GM19351 (cell line): Measurements from ENCODE around the gene TEKT3.

Experiments used
- ATAC-seq: cut with Tn5 transposase; IDR thresholded peaks from one replicate; pipeline ENCODE4 v1.9.1; 2021; ENCODE audit warnings: mild to moderate bottlenecking, moderate library complexity; ENCODE audit not compliant: unreplicated experiment

The TEKT3 gene

GRCh38 chr17:15341385-15341849, at the start of gene TEKT3:
TSS of gene TEKT3 (minus strand) at chr17:15341597. CDS start at chr17:15331585, 10,012 bp downstream.
- ATAC-seq = no peak

GRCh38 chr17:15388356-15389041, 47.1 kb upstream of the TEKT3 start:
- no peak for ATAC-seq

- no peak for ATAC-seq
Observed at GRCh38 chr17:15386083-15386482, 44.7 kb upstream of the TEKT3 start.

DNA sequence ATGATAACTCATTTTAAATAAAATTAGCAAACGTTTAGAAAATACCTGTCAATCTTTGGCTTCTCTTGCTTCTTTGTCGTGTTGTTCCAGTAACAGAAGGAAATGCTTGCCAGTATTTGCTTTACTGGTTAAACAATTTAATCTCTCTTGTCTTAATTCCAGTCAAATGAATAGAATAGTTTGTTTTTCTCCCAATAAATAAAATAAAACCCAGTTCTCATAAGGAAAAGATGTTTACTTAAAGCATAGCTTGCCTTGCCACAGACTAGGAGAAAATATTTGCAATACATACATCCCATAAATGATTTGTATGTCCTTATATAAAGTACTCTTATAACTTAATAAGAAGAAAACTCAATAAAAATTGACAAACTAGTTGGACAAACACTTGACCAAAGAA, 43.9 kb upstream of the TEKT3 start:
- ATAC-seq = no peak

DNA sequence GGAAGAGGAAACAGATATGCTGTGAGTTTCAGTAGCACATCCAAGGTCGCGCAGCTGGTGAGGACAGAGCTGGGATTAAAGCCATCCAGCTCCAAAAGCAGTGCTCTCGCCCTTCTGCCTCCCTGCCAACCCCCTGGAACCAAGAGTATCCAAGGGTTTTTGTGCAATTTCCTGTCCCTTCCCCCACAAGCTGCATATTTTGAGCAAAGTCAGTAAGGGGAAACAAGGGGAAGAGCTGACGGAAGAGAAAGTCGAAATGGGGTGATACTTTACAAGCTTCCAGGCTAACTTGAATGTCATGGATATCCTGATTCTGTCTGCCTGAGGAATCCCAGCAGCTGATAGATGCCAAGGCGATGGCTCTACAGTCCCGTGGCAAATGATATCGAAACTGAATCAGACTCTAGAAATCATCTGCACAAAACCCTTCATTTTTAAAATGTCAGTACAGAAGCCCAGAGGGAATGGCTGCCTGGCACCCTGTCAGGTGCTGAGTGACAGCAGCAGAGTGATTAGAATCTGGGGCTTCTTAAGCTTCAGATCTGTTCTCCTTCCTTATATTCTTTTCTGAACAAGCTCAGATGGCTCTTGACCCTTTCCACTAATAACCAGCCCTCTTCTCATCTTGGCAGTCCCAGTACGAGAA, 42.9 kb upstream of the TEKT3 start:
- no peak for ATAC-seq

DNA sequence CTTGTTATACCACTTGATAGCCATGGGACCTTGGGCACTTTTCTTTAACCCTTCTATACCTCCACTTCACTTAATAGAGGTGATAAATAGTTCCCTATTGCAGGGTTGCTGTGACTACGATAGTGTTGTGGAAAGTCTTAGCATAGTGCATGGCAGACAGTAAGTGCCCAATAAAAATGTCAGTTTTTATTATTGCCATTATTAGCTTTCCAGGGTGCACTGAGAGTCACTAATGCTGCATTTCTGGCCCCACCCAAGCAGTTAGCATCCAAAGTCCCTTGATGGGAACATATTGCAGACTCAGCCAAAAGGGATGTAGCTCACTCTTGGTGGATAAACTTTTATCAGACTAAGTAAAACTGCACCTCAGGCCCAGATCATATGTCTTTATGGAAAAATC, 41.5 kb upstream of the TEKT3 start:
- ATAC-seq = no peak

DNA sequence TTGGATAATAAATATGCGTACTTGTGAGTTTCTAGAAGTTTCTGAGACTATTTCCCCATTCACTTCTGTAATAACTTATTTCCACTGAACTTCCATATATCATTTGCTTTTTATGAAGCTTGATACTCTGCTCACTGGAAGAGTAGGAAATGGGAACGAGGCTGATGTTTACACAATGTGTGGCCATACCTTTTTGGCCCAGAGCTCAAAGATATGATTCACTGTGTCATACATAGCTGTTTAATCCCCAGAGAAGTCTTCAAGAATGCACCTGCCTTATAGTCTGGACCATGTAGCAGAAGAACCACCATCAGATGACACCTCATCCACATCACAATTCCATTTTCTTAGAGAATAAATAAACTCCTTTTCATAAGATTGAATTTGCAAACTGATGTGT, 40.3 kb upstream of the TEKT3 start:
- ATAC-seq = no peak

DNA sequence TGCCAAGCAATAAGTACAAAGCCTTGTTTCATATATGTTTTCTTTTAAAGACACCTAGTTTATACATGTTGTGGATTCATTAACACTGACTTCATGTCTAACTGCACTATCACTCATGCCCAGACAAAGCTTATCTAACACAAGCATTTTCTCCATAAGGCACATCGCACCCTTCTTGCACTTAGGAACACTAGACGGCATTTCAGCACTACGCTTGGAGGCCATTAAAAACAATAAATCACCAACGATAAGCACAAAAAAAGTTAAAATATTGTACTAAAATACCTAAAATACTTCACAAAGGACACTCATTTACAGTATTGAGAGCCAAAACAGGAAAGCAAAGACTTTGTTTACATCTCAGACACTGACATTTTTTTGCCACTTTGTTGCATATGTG, 39.0 kb upstream of the TEKT3 start:
- ATAC-seq = no peak

DNA sequence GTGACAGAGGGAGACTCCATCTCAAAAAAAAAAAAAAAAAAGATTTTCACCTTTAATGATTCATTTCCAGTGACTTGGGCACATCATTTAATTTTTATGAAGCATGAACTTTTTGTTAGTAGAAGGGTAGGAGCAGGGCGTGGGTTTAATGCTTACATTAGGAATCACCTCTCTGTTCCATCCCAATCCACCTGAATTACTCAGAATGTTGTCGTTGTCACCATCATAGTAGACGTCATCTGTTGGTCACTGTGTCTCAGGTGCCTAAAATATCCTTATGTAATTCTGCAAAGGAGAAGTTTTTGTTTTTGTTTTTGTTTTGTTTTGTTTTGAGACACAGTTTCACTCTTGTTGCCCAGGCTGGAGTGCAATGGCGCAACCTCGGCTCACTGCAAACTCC, 38.3 kb upstream of the TEKT3 start:
- no peak for ATAC-seq

GRCh38 chr17:15378243-15378642, 36.8 kb upstream of the TEKT3 start:
- no peak for ATAC-seq

GRCh38 chr17:15377616-15378015, 36.2 kb upstream of the TEKT3 start:
- ATAC-seq = no peak

DNA sequence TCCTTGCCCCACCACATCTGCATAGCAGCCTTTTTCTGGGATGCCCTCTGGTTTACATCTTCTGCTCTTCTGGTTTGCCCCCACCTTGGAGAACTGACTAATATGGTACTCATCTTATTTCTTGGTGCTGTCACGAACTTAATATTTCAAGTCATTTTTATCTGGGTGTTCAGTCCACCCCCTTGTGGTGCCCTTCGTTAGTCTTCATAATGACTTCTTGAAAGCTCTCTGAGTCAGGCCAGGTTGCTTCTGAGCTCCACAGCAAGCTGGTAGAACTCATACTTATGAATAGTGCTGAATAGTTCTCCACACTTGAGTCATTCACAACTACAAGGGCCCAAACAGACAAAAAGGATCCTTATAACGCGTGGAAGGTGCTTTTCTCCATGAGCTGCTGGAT, 35.8 kb upstream of the TEKT3 start:
- no peak for ATAC-seq

GRCh38 chr17:15371376-15372130, 30.2 kb upstream of the TEKT3 start:
- ATAC-seq = no peak

GRCh38 chr17:15368600-15368999, 27.2 kb upstream of the TEKT3 start:
- ATAC-seq = no peak

GRCh38 chr17:15366026-15366425, 24.6 kb upstream of the TEKT3 start:
- no peak for ATAC-seq

- no peak for ATAC-seq
Observed at GRCh38 chr17:15364615-15365014, 23.2 kb upstream of the TEKT3 start.

DNA sequence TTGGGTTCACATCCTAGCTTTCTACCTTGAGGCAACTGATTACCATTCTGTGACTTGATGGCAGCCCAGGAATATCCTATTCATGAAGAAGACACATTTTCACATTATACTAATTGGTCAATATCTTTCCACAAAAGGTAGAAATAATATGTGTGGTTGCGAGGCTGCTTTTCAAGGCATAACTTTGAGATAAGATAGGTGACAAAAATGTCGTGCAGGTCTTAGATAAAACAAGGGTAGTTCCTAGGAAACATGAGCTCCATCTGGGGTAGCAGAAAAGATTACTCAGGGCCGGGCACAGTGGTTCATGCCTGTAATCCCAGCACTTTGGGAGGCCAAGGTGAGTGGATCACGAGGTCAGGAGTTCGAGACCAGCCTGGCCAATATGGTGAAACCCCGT, 22.3 kb upstream of the TEKT3 start:
- no peak for ATAC-seq

GRCh38 chr17:15361592-15361991, 20.2 kb upstream of the TEKT3 start:
- no peak for ATAC-seq

DNA sequence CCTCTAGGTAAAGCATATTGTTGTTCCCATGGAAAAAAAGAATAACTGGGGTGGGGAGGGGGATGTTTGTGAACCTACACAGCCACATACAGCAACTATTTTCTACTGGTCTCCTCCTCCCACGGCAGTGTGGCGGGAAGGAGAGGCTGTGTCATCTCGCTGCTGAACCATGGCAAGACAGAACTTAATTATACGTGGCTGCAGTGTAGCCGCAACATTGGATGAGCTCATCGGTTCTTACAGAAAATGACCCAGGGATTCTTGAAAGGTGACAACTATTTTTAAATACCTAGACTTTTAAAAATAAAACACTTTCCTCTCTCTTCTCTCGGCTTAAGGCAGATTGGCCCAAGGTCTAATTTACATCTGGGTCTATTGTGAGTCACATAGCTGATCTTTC, 19.8 kb upstream of the TEKT3 start:
- no peak for ATAC-seq

- ATAC-seq = no peak
Observed at GRCh38 chr17:15354256-15354655, 12.9 kb upstream of the TEKT3 start.

DNA sequence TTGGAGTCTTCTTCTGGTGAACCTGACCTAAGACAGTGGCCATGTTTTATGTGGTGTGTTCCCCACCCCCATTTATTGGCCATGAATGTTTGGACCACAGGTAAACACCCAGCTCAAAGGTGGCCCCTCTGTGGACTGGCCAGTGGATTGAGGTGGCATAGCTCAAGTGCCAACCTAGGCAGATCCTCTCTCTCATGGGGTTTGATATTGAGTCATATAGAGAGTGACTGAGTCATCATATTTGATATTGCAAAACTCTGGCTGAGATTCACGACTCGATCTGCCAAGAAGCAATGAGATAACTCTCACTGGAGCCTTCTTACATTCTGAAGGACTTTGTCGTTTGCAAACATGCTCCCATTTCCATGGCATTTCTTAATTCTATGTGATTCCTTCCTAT, 10.5 kb upstream of the TEKT3 start:
- ATAC-seq = no peak

GRCh38 chr17:15351478-15351840, 10.1 kb upstream of the TEKT3 start:
- no peak for ATAC-seq
